ENCODE results near the gene KCTD21. TPM values are rescaled to one million over a fixed set of nuclear protein-coding genes. Genes with fewer than 3 reads are reported as not detected.

Gene KCTD21
- total RNA-seq, 1 experiment from 2014 or later: 3.0 TPM

DNA sequence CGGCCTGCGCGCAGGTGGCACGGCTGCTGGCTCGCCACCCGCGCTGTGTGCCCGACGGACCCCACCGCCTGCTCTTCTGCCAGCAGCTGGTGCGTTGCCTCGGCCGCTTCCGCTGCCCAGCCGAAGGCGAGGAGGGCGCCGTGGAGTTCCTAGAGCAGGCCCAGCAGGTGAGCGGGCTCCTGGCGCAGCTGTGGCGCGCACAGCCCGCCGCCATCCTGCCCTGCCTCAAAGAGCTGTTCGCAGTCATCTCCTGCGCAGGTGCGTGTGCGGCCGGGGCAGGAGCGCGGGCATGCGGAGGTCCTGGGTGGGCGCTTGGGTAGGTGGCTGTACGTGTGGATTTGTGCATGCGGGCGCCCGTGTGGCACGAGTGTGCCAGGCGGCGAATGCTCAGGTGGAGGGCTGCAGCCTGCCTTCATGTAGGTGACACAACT lies 8.2 kb upstream of the KCTD21 start:
- BruUV-seq (replicated peaks): no TSS peak
- no peak overlapping the region for H2AFZ ChIP-seq (ENCODE audit: low read depth, low read length, poor library complexity, severe bottlenecking)
- RAD21 ChIA-PET (ENCODE audit: low non-redundant PET in 1 of 2, low total read pairs in 2 of 2, uncharacterized antibody in 2 of 2, unreplicated experiment in 2 of 2): no interaction called here

DNA sequence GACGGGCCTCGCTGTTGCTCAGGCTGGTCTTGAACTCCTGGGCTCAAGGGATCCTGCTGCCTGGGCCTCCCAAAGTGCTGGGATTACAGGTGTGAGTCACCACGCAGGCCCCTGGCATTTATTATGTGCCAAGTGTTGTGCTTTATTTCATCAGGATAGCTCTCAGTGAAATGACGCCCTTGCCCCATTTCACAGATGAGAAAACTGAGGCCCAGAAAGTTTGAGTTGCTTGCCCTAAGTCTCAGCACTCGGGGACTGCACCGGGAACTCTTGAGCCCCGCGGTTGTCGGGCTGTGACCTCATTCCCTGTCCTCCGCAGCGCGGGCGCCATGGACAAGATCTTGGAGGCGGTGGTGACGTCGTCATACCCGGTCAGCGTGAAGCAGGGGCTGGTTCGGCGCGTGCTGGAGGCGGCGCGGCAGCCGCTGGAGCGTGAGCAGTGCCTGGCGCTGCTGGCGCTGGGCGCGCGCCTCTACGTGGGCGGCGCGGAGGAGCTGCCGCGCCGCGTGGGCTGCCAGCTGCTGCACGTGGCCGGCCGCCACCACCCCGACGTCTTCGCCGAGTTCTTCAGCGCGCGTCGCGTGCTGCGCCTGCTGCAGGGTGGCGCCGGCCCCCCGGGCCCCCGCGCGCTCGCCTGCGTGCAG lies 7.6 kb upstream of the KCTD21 start:
- Histone ChIP-seq H3K9me3 (ENCODE audit: control insufficient read depth in 1 of 2, insufficient read depth in 1 of 2, low read depth in 1 of 2, low read length in 2 of 2) (no peaks in the 10 kb centered on the region), H3K27ac (ENCODE audit: low read depth, low read length) (no peak overlapping the region), H2AFZ (ENCODE audit: low read depth, low read length, poor library complexity, severe bottlenecking) (no peak overlapping the region), H3K36me3 (ENCODE audit: control insufficient read depth in 1 of 2, insufficient read depth in 2 of 2, low read length in 2 of 2) (no peaks in the 10 kb centered on the region), H3K79me2 (ENCODE audit: insufficient read depth, low read length) (no peaks in the 10 kb centered on the region), H3K4me2 (ENCODE audit: low read length) (no peak overlapping the region), H4K20me1 (ENCODE audit: insufficient read depth) (no peaks in the 10 kb centered on the region), H3K4me1 (ENCODE audit: control insufficient read depth in 1 of 2, insufficient read depth in 2 of 2, low read length in 2 of 2) (peaks cover 0 to 8% of the 10 kb centered on the region in 2 experiments; a peak in 1 of 4 replicates), H3K27me3 (ENCODE audit: insufficient read depth, low read length) (no peaks in the 10 kb centered on the region), H3K9me2 (ENCODE audit: insufficient read depth) (no peaks in the 10 kb centered on the region), H3K4me3 (replicated peaks in 1 of 2; ENCODE audit: low read depth in 1 of 2, low read length in 2 of 2) (no peak overlapping the region), H3K9ac (ENCODE audit: low read length) (no peak overlapping the region)
- no peak for ATAC-seq
- no TSS peak for BruUV-seq (replicated peaks)
- intact Hi-C loops (cut with micrococcal nuclease): no loop called here
- ChIA-PET CTCF (no interaction called here), POLR2A (no interaction called here), RAD21 (ENCODE audit: low non-redundant PET in 1 of 2, low total read pairs in 2 of 2, uncharacterized antibody in 2 of 2, unreplicated experiment in 2 of 2) (no interaction called here)
- DNase-seq (ENCODE audit: low read depth, low spot score): no peak
- TF ChIP-seq RAD21 (IDR thresholded peaks at IDR 0.05; ENCODE audit: low read depth) (no peak), CEBPB (IDR thresholded peaks at IDR 0.05; ENCODE audit: low read depth) (no peak), YY1 (IDR thresholded peaks at IDR 0.05; ENCODE audit: extremely low read depth, insufficient replicate concordance, low read depth, low read length) (no peak), CBX3 (IDR thresholded peaks at IDR 0.05; ENCODE audit: low read depth) (no peak), ELF1 (IDR thresholded peaks at IDR 0.05; ENCODE audit: borderline replicate concordance, low read depth) (no peak), FOSL1 (IDR thresholded peaks at IDR 0.05; ENCODE audit: low read depth) (no peak), EZH2phosphoT487 (IDR thresholded peaks at IDR 0.05; ENCODE audit: borderline replicate concordance) (no peak), SIN3A (IDR thresholded peaks at IDR 0.05; ENCODE audit: low read depth) (no peak), SRF (IDR thresholded peaks at IDR 0.05; ENCODE audit: low read depth) (no peak), ZFX (IDR thresholded peaks at IDR 0.05) (no peak)
- TF ChIP-seq, protein P1, sequence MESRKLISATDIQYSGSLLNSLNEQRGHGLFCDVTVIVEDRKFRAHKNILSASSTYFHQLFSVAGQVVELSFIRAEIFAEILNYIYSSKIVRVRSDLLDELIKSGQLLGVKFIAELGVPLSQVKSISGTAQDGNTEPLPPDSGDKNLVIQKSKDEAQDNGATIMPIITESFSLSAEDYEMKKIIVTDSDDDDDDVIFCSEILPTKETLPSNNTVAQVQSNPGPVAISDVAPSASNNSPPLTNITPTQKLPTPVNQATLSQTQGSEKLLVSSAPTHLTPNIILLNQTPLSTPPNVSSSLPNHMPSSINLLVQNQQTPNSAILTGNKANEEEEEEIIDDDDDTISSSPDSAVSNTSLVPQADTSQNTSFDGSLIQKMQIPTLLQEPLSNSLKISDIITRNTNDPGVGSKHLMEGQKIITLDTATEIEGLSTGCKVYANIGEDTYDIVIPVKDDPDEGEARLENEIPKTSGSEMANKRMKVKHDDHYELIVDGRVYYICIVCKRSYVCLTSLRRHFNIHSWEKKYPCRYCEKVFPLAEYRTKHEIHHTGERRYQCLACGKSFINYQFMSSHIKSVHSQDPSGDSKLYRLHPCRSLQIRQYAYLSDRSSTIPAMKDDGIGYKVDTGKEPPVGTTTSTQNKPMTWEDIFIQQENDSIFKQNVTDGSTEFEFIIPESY (IDR thresholded peaks at IDR 0.05; ENCODE audit: extremely low read depth, insufficient replicate concordance, low read length): no peak
- TF ChIP-seq, protein P2, sequence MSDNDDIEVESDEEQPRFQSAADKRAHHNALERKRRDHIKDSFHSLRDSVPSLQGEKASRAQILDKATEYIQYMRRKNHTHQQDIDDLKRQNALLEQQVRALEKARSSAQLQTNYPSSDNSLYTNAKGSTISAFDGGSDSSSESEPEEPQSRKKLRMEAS (IDR thresholded peaks at IDR 0.05): no peak

More for the DNA sequence above, 8.2 kb upstream of the KCTD21 start:
- H3K27me3 ChIP-seq (ENCODE audit: insufficient read depth, low read length): no peaks in the 10 kb centered on the region
- ChIA-PET CTCF (no interaction called here), POLR2A (no interaction called here)
- intact Hi-C loops (cut with micrococcal nuclease): no loop called here
- H3K36me3 ChIP-seq (ENCODE audit: control insufficient read depth in 1 of 2, insufficient read depth in 2 of 2, low read length in 2 of 2): no peaks in the 10 kb centered on the region
- H3K9ac ChIP-seq (ENCODE audit: low read length): no peak overlapping the region
- H3K27ac ChIP-seq (ENCODE audit: low read depth, low read length): no peak overlapping the region
- no peaks in the 10 kb centered on the region for H4K20me1 ChIP-seq (ENCODE audit: insufficient read depth)
- TF ChIP-seq, protein P2 (IDR thresholded peaks at IDR 0.05): no peak
- TF ChIP-seq CBX3 (IDR thresholded peaks at IDR 0.05; ENCODE audit: low read depth) (no peak), EZH2phosphoT487 (IDR thresholded peaks at IDR 0.05; ENCODE audit: borderline replicate concordance) (no peak), POLR2A (IDR thresholded peaks at IDR 0.05; ENCODE audit: borderline replicate concordance, extremely low read depth, insufficient read depth, insufficient read length) (no peak)
- TF ChIP-seq, protein P1 (IDR thresholded peaks at IDR 0.05; ENCODE audit: extremely low read depth, insufficient replicate concordance, low read length): no peak
- peaks cover 0 to 8% of the 10 kb centered on the region in 2 experiments; a peak in 1 of 4 replicates for H3K4me1 ChIP-seq (ENCODE audit: control insufficient read depth in 1 of 2, insufficient read depth in 2 of 2, low read length in 2 of 2)
- no peaks in the 10 kb centered on the region for H3K9me3 ChIP-seq (ENCODE audit: control insufficient read depth in 1 of 2, insufficient read depth in 1 of 2, low read depth in 1 of 2, low read length in 2 of 2)
- no peaks in the 10 kb centered on the region for H3K9me2 ChIP-seq (ENCODE audit: insufficient read depth)
- DNase-seq (ENCODE audit: low read depth, low spot score) (no peak), ATAC-seq (no peak)
- H3K4me3 ChIP-seq (replicated peaks in 1 of 2; ENCODE audit: low read depth in 1 of 2, low read length in 2 of 2): no peak overlapping the region
- H3K79me2 ChIP-seq (ENCODE audit: insufficient read depth, low read length): no peaks in the 10 kb centered on the region
- H3K4me2 ChIP-seq (ENCODE audit: low read length): no peak overlapping the region

Data from HCT116 (cell line).